Stimulated activated CD8-positive, alpha-beta memory T cell treated with anti-CD3 and anti-CD28 coated beads, Interleukin-12 subunit alpha, Interleukin-12 subunit beta, amount 100 ng/mL, for 4 hours (primary cell): ENCODE results near the gene RGS18.
"Not testable (repeated sequence)": the region's sequence is repeated elsewhere in the genome, so short reads cannot be mapped to it uniquely, and the experiment has no call there.

Experiments used
- DNase-seq: peaks from one replicate; pipeline ENCODE4 v3.0.0-alpha.2; 2020; ENCODE audit warnings: low read depth

Gene RGS18

GRCh38 chr1:192167011-192167410 lies 8.7 kb downstream of the RGS18 start:
- no peak for DNase-seq

GRCh38 chr1:192167911-192168700 lies 9.8 kb downstream of the RGS18 start:
- no peak for DNase-seq

DNA sequence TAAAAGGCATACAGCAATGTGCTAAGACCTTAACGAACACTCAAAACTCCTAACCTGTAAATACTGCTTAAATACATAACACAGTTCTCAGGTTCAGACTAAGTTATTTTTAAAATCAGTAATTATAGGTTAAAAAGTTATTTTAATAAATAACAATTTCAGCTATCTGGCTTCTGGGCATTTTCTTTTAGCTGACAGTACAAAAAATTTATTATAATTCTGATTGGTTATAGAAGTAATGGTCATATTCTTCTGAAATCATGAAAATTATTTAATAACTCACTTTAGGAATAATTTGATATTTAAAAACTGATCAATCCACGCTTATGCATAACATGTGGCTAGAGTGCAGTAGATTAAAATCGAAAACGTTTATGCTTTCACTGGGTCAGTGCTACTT lies 10.7 kb downstream of the RGS18 start:
- no peak for DNase-seq

DNA sequence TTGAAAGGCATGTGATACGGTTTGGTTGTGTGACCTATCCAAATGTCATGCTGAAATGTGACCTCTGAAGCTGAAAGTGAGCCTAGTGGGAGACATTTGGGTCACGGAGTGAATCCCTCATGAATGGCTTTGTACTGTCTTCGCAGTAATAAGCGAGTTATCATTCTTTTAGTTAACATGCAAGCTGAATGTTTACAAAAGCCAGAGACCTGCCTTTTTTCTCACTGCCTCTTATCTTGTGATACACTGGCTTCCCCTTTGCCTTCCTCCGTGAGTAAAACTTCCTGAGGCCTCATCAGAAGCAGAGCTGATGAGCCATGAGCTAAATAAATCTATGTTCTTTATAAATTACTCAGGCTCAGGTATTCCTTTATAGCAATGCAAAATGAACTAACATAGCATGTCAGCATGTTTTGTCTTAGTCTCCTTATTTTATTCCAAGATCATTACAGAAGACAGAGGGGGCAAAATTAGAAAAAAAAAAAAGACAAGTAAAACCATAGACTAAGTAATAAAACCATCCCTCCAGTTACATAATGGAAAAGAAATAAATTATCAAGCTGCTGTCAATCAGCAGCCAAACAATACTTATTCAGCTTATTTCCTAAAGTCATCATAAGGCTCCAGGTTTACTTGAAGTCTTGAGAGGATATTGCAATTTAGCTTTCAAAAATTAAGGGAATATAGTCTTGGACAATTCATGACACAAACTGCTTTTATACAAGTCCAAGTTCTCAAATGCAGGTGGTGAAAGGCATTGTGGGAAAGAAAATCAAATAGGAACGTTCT lies 12.1 kb downstream of the RGS18 start:
- no peak for DNase-seq

DNA sequence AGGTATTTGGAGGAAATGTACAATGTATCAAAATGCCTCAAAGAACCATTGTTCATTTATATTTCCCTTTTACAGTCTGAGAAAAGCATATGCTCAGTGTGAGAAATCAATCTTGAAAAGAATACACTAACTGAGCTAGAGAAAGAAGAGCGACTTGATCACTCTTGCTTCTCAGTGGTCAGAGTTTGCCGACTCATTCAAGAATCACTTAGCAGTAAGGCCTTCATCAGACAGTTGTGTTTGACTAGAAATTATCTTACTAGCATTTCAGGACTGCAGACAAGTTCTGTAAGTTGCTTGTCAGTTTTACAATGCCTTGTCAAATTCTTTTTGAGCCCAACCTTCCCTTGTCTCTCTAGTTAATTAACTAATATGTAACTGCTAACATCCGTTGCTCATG lies 12.9 kb downstream of the RGS18 start:
- DNase-seq: no peak

DNA sequence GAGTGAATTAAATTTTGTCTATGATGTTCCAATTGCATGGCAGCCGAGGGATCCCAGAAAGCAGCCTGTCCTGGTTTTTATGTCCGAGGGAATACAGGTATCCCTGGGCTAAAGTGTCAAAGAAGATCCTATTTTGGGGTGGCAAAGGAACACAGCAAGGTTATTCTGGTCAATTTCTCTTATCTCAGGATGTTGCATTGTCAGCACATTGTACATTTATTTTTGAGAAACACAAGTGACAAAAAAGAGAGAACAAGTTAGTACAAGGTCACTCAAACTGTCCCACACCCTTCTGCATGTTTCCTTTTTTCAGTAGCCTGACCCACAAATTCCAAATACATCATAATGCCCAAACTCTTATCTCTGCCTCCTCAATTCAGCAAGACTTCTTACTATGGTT lies 17.7 kb downstream of the RGS18 start:
- DNase-seq: no peak

DNA sequence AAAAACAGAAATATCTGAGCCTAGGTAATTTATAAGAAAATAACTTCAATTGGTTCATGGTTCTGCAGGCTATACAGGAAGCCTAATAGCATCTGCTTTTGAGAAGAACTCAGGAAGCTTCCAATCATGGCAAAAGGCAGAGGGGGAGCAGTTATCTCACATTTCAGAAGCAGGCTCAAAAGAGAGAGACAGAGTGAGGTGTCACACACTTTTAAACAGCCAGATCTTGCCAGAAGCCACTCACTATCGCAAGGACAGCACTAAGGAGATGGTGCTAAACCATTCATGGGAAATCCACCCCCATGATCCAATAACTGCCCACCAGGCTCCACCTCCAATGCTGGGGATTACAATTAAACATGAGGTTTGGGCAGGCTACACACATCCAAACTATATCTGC lies 25.5 kb downstream of the RGS18 start:
- DNase-seq: no peak

DNA sequence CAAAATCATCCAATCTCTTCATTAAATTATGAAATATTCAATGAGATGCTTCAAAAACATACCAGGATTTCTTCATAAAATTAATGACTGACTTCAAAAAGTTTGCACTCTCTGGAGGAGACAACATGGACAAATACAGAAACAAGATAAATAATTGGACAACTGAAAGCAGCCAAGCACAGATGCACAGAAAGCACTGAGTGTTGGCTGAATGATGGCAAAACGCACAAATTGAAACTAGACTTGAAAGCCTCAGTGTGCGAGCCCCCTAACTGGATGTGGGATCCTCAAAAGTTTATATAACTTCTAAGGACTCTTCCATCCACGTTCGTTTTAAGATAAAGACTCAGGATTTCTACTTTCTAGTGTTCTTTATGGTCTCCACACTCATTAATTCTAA lies 27.9 kb downstream of the RGS18 start:
- no peak for DNase-seq

DNA sequence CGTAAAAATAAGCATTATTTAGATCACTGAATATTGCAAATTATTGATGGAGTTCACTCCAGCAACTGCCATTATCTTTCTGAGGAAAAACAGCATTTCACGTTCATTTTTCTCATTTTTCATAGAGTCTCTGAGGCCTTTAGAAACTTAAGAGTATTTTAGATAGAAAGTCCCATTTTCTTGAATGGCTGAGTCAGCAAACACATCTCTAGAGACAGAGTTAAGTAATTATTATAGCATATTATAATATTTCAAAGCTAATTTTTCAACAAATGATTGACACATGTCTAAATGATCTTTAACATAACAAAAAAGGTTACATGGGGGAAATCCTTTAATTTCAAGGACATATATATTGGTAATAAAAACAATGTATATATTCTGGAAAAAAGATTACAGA lies 31.8 kb downstream of the RGS18 start:
- no peak for DNase-seq

GRCh38 chr1:192201303-192201702 lies 43.0 kb downstream of the RGS18 start:
- DNase-seq: no peak

- DNase-seq: no peak
Measured at GRCh38 chr1:192224396-192224795, 66.1 kb downstream of the RGS18 start.

GRCh38 chr1:192224846-192225245 lies 66.6 kb downstream of the RGS18 start:
- no peak for DNase-seq

DNA sequence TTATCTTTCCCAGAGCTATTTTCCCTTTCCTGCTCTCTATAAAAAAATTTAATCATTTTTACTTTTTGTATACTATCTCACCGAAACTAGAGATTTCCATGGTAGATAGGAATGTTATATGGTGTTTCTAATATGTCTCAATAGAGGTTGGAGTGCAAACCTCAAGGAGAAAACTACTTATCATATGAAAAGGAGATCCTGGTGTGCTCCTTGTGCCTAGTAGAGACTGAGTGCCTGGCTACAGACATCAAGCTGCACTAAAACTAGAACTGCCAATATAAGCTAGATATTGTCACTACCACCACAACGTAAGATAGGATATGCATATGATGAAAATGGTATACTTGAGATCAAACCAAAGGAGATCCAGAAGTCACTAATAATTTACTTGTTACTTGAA lies 67.0 kb downstream of the RGS18 start:
- DNase-seq: no peak

DNA sequence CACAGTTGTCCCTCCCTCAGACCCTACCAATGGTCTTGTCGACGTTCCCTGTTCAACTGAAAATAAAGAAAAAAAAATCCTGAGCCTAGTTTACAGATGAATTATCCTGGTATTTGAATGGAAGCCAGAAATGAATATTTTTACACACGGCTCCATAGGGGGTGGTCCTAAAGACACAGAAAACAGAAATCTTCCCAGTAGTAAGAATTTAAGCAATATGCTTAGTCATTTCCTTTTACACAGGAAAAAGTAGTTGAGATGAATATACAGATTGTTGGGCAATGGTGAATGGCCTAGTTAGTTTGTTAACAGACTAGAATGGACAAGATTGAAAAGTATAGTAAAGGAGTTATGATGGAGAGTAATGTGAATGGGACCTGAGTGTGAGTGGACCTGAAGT lies 67.4 kb downstream of the RGS18 start:
- DNase-seq: no peak

DNA sequence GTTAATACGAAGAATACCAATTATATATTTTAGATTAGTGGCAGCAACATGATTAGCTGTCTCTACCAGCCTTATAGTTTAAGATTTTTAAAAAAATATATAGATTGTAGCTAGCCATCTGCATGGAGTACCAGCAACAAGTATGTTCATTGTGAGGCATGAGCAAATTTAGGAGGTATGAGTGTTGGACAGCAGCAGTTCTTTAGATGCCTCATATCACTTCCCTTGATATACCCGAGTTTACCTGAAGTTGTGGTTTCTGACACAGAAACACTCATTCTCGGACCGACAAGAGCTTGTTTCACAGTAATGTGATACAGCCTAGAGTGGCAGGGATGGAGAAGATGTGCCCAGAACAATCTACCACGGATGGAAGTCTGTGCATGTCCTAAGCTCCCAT lies 69.1 kb downstream of the RGS18 start:
- no peak for DNase-seq

DNA sequence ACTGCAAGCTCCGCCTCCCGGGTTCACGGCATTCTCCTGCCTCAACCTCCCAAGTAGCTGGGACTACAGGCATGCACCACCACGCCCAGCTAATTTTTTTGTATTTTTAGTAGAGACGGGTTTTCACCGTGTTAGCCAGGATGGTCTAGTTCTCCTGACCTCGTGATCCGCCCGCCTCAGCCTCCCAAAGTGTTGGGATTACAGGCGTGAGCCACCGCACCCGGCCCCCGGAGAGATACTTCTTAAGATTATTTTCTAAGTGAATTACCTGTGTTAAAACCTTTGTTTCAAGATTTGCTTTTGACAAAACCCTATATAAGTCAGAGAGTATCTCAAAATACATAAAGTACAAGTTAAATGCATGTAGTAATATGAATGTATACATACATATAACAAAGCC lies 69.7 kb downstream of the RGS18 start:
- not testable (repeated sequence) for DNase-seq

GRCh38 chr1:192232817-192233417 lies 74.7 kb downstream of the RGS18 start:
- no peak for DNase-seq

DNA sequence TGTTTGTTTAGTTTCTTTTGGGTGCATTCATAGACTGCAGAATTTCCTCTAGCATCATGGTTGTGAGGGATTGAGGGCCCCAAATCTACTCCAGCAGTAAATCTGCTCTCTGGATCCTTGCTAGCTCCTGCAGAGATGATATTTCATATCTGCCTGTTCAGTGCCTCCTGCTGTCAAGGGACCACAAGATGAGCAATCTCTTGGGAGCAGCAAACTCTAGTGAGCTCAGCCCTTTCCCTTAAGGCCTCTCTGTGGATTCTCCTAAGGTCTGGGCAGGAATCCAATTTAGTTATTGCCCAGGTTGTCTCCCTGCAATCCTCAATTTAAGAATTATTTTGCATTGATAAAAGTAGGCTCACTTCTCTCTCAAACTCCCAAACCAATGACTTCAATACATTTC lies 76.9 kb downstream of the RGS18 start:
- DNase-seq: no peak
